ENCODE data around the gene ASL. TPM values are rescaled to one million over a fixed set of nuclear protein-coding genes. Genes with fewer than 3 reads are reported as not detected.
"Not testable (repeated sequence)": the region's sequence is repeated elsewhere in the genome, so short reads cannot be mapped to it uniquely, and the experiment has no call there.

The ASL gene
- polyA plus RNA-seq, 3 donors: 29.7 to 51.6 (median 35.9) TPM

GRCh38 chr7:66103994-66104393 is 28.4 kb downstream of the ASL start:
- H3K4me3 ChIP-seq (replicated peaks in 1 of 3; ENCODE audit: low read depth in 2 of 3, low read length in 3 of 3); H3K36me3 ChIP-seq (replicated peaks in 1 of 2; ENCODE audit: control insufficient read depth in 1 of 2, insufficient read depth in 2 of 2, low read length in 2 of 2); H3K4me3 Mint-ChIP-seq; H3K36me3 Mint-ChIP-seq; H3K9ac ChIP-seq (ENCODE audit: insufficient read depth, low read length, poor library complexity, severe bottlenecking); H3K9me3 ChIP-seq (replicated peaks in 1 of 2; ENCODE audit: control insufficient read depth in 1 of 2, insufficient read depth in 1 of 2, low read length in 2 of 2); H4K20me1 ChIP-seq (ENCODE audit: insufficient read depth, low read length); H3K79me2 ChIP-seq (ENCODE audit: insufficient read depth, low read length); H3K27ac Mint-ChIP-seq; H3K9me3 Mint-ChIP-seq; DNase-seq; H3K4me2 ChIP-seq (replicated peaks; ENCODE audit: extremely low read depth, low read length, poor library complexity, severe bottlenecking); H3K27ac ChIP-seq (ENCODE audit: low read depth in 1 of 2, low read length in 2 of 2); H2AFZ ChIP-seq (ENCODE audit: insufficient read depth, low read depth, low read length, poor library complexity, severe bottlenecking); H3K27me3 ChIP-seq (ENCODE audit: control insufficient read depth in 2 of 2, insufficient read depth in 2 of 2, low read length in 2 of 2); H3K27me3 Mint-ChIP-seq (ENCODE audit: low read depth in 3 of 3); intact Hi-C loops (cut with micrococcal nuclease): not testable (repeated sequence)
- 100% methylated on average over 1 of the region's 3 CpGs for WGBS (ENCODE audit: insufficient coverage)
- peaks cover 11 to 12% of the 10 kb centered on the region in 2 donors for H3K4me1 ChIP-seq (ENCODE audit: control insufficient read depth in 1 of 2, insufficient read depth in 2 of 2, low read length in 2 of 2)
- H3K4me1 Mint-ChIP-seq: peaks cover 14% of the 10 kb centered on the region

GRCh38 chr7:66105263-66105748 is 29.7 kb downstream of the ASL start:
- Histone ChIP-seq H3K9ac (ENCODE audit: insufficient read depth, low read length, poor library complexity, severe bottlenecking) (no peak overlapping the region), H2AFZ (ENCODE audit: insufficient read depth, low read depth, low read length, poor library complexity, severe bottlenecking) (no peak overlapping the region), H3K4me1 (ENCODE audit: control insufficient read depth in 1 of 2, insufficient read depth in 2 of 2, low read length in 2 of 2) (peaks cover 3 to 5% of the 10 kb centered on the region in 2 donors), H3K79me2 (ENCODE audit: insufficient read depth, low read length) (no peaks in the 10 kb centered on the region), H3K4me2 (replicated peaks; ENCODE audit: extremely low read depth, low read length, poor library complexity, severe bottlenecking) (no peak overlapping the region), H4K20me1 (ENCODE audit: insufficient read depth, low read length) (no peaks in the 10 kb centered on the region), H3K36me3 (replicated peaks in 1 of 2; ENCODE audit: control insufficient read depth in 1 of 2, insufficient read depth in 2 of 2, low read length in 2 of 2) (no peaks in the 10 kb centered on the region), H3K27ac (ENCODE audit: low read depth in 1 of 2, low read length in 2 of 2) (no peak overlapping the region), H3K4me3 (replicated peaks in 1 of 3; ENCODE audit: low read depth in 2 of 3, low read length in 3 of 3) (no peak overlapping the region), H3K9me3 (replicated peaks in 1 of 2; ENCODE audit: control insufficient read depth in 1 of 2, insufficient read depth in 1 of 2, low read length in 2 of 2) (no peaks in the 10 kb centered on the region), H3K27me3 (ENCODE audit: control insufficient read depth in 2 of 2, insufficient read depth in 2 of 2, low read length in 2 of 2) (no peaks in the 10 kb centered on the region)
- 92% methylated on average over 2 of the region's 5 CpGs for WGBS (ENCODE audit: insufficient coverage)
- peaks cover 5% of the 10 kb centered on the region for H3K4me1 Mint-ChIP-seq
- no peak overlapping the region for H3K27ac Mint-ChIP-seq
- TF ChIP-seq CTCF (IDR thresholded peaks at IDR 0.05): no peak
- intact Hi-C loops (cut with micrococcal nuclease): no loop called here
- H3K27me3 Mint-ChIP-seq (ENCODE audit: low read depth in 3 of 3): peaks cover 0 to 3% (median 2%) of the 10 kb centered on the region in 3 donors
- peaks cover 0 to 3% (median 0%) of the 10 kb centered on the region in 7 donors for H3K9me3 Mint-ChIP-seq
- H3K36me3 Mint-ChIP-seq: no peaks in the 10 kb centered on the region
- H3K4me3 Mint-ChIP-seq: no peak overlapping the region
- DNase-seq: no peak

GRCh38 chr7:66108410-66108809 is 32.8 kb downstream of the ASL start:
- WGBS (ENCODE audit: insufficient coverage): 90% methylated on average over 2 of the region's 5 CpGs
- H3K4me3 Mint-ChIP-seq; H3K4me2 ChIP-seq (replicated peaks; ENCODE audit: extremely low read depth, low read length, poor library complexity, severe bottlenecking); H3K4me3 ChIP-seq (replicated peaks in 1 of 3; ENCODE audit: low read depth in 2 of 3, low read length in 3 of 3); H3K27ac ChIP-seq (ENCODE audit: low read depth in 1 of 2, low read length in 2 of 2); H3K9me3 ChIP-seq (replicated peaks in 1 of 2; ENCODE audit: control insufficient read depth in 1 of 2, insufficient read depth in 1 of 2, low read length in 2 of 2); H3K79me2 ChIP-seq (ENCODE audit: insufficient read depth, low read length); H3K36me3 Mint-ChIP-seq; H3K27me3 Mint-ChIP-seq (ENCODE audit: low read depth in 3 of 3); H4K20me1 ChIP-seq (ENCODE audit: insufficient read depth, low read length); DNase-seq; H3K36me3 ChIP-seq (replicated peaks in 1 of 2; ENCODE audit: control insufficient read depth in 1 of 2, insufficient read depth in 2 of 2, low read length in 2 of 2); H3K4me1 Mint-ChIP-seq; H3K9me3 Mint-ChIP-seq; intact Hi-C loops (cut with micrococcal nuclease); H3K4me1 ChIP-seq (ENCODE audit: control insufficient read depth in 1 of 2, insufficient read depth in 2 of 2, low read length in 2 of 2); H3K9ac ChIP-seq (ENCODE audit: insufficient read depth, low read length, poor library complexity, severe bottlenecking); H2AFZ ChIP-seq (ENCODE audit: insufficient read depth, low read depth, low read length, poor library complexity, severe bottlenecking); H3K27me3 ChIP-seq (ENCODE audit: control insufficient read depth in 2 of 2, insufficient read depth in 2 of 2, low read length in 2 of 2): not testable (repeated sequence)
- H3K27ac Mint-ChIP-seq: peak overlapping the region in 1 of 7 donors; percentile 63
